ENCODE data around the gene AFF3.

AFF3 gene

GRCh38 chr2:100066856-100067255 lies 75.5 kb downstream of the AFF3 start:
- DNase-seq, result no peak

GRCh38 chr2:100066246-100066645 lies 76.1 kb downstream of the AFF3 start:
- no peak for DNase-seq

GRCh38 chr2:100064592-100065428 lies 77.6 kb downstream of the AFF3 start:
- no peak for DNase-seq

- no peak for DNase-seq
These were observed 78.2 kb downstream of the AFF3 start for GRCh38 chr2:100064165-100064564.

GRCh38 chr2:100063459-100063953 lies 78.9 kb downstream of the AFF3 start:
- no peak for DNase-seq

GRCh38 chr2:100062336-100062735 lies 80.1 kb downstream of the AFF3 start:
- DNase-seq, result no peak

GRCh38 chr2:100060875-100061274 lies 81.5 kb downstream of the AFF3 start:
- no peak for DNase-seq

GRCh38 chr2:100059638-100060037 lies 82.8 kb downstream of the AFF3 start:
- DNase-seq, result no peak

GRCh38 chr2:100057901-100058261 lies 84.5 kb downstream of the AFF3 start:
- DNase-seq, result no peak

GRCh38 chr2:100054426-100054825 lies 88.0 kb downstream of the AFF3 start:
- no peak for DNase-seq

GRCh38 chr2:100053087-100053885 lies 89.1 kb downstream of the AFF3 start:
- DNase-seq, result no peak

- no peak for DNase-seq
These were observed 89.7 kb downstream of the AFF3 start for GRCh38 chr2:100052650-100053049.

GRCh38 chr2:100051253-100051652 lies 91.1 kb downstream of the AFF3 start:
- DNase-seq, result no peak

- DNase-seq, result no peak
These were observed 91.7 kb downstream of the AFF3 start for GRCh38 chr2:100050685-100051084.

GRCh38 chr2:100046961-100047947 lies 95.1 kb downstream of the AFF3 start:
- DNase-seq, result no peak

- no peak for DNase-seq
These were observed 97.4 kb downstream of the AFF3 start for GRCh38 chr2:100045000-100045399.

- no peak for DNase-seq
These were observed 98.5 kb downstream of the AFF3 start for GRCh38 chr2:100043891-100044255.

GRCh38 chr2:100043081-100043890 lies 99.1 kb downstream of the AFF3 start:
- DNase-seq, result no peak

GRCh38 chr2:100042562-100042961 lies 99.8 kb downstream of the AFF3 start:
- DNase-seq, result no peak

GRCh38 chr2:100041946-100042345 lies 100.4 kb downstream of the AFF3 start:
- no peak for DNase-seq

- no peak for DNase-seq
These were observed 101.0 kb downstream of the AFF3 start for GRCh38 chr2:100041385-100041784.

GRCh38 chr2:100040906-100041305 lies 101.5 kb downstream of the AFF3 start:
- DNase-seq, result no peak

Measured in NCI-H1417 treated with DMSO at 0.1 percent for 48 hours (cell line).